GM23338 (cell line): ENCODE measurements around the gene RRAD. TPM values are rescaled to one million over a fixed set of nuclear protein-coding genes. Genes with fewer than 3 reads are reported as not detected.

Experiments
- ATAC-seq: fragments of 200-7000 bp; cut with Tn5 transposase; 3 replicates; pipeline ENCODE4 v1.9.1; 2020
- DNase-seq: peaks from one replicate; pipeline ENCODE4 v3.0.0-alpha.2; 2015; ENCODE audit warnings: low spot score
- H2AFZ ChIP-seq: fragments of 200-600 bp; sonication (generic); 2 replicates; pipeline ENCODE4 v1.8.0; 2016; ENCODE audit warnings: antibody characterized with exemption, mild to moderate bottlenecking, moderate library complexity
- H3F3A ChIP-seq: fragments of 200-600 bp; sonication (generic); replicated peaks from 2 replicates; pipeline ENCODE4 v1.8.0; 2017; ENCODE audit warnings: antibody characterized with exemption, mixed run types, low read depth
- H3K27ac ChIP-seq: fragments of 200-600 bp; sonication (generic); 2 replicates; pipeline ENCODE4 v1.6.1; 2016; ENCODE audit warnings: low read depth
- H3K27me3 ChIP-seq: fragments of 200-600 bp; sonication (generic); 2 replicates; pipeline ENCODE4 v1.8.0; 2016; ENCODE audit warnings: mild to moderate bottlenecking, mixed run types, moderate library complexity; ENCODE audit not compliant: insufficient read depth
- H3K36me3 ChIP-seq: fragments of 200-600 bp; sonication (generic); 2 replicates; pipeline ENCODE4 v1.8.0; 2016; ENCODE audit warnings: mild to moderate bottlenecking; ENCODE audit not compliant: insufficient read depth
- H3K4me1 ChIP-seq: fragments of 200-600 bp; sonication (generic); 2 replicates; pipeline ENCODE4 v1.8.0; 2016; ENCODE audit warnings: mild to moderate bottlenecking, moderate library complexity; ENCODE audit not compliant: insufficient read depth
- H3K4me2 ChIP-seq: fragments of 200-600 bp; sonication (generic); 2 replicates; pipeline ENCODE4 v1.7.1; 2017; ENCODE audit warnings: mixed run types
- H3K4me3 ChIP-seq: fragments of 200-600 bp; sonication (generic); 2 replicates; pipeline ENCODE4 v1.6.1; 2016; ENCODE audit warnings: mixed run types
- H3K79me2 ChIP-seq: fragments of 200-600 bp; sonication (generic); replicated peaks from 2 replicates; pipeline ENCODE4 v1.8.0; 2017; ENCODE audit warnings: mild to moderate bottlenecking; ENCODE audit not compliant: insufficient read depth
- H3K9me2 ChIP-seq: fragments of 200-600 bp; sonication (generic); 2 replicates; pipeline ENCODE4 v1.8.0; 2017; ENCODE audit not compliant: insufficient read depth
- H4K20me1 ChIP-seq: fragments of 200-600 bp; sonication (generic); replicated peaks from 2 replicates; pipeline ENCODE4 v1.8.0; 2017; ENCODE audit warnings: mild to moderate bottlenecking; ENCODE audit not compliant: insufficient read depth
- H3K27ac Mint-ChIP-seq: 2 replicates; pipeline ENCODE4 v1.8.0; 2020; ENCODE audit warnings: inconsistent platforms, mild to moderate bottlenecking, moderate library complexity, mixed read lengths
- H3K27me3 Mint-ChIP-seq: 3 replicates; pipeline ENCODE4 v1.8.0; 2022; ENCODE audit warnings: low read depth, mild to moderate bottlenecking, moderate library complexity, mixed read lengths, inconsistent platforms; ENCODE audit not compliant: insufficient read depth, poor library complexity
- H3K36me3 Mint-ChIP-seq: 3 replicates; pipeline ENCODE4 v1.8.0; 2021; ENCODE audit warnings: low read depth, mild to moderate bottlenecking, inconsistent platforms, moderate library complexity, mixed read lengths
- H3K4me1 Mint-ChIP-seq: 3 replicates; pipeline ENCODE4 v1.8.0; 2020; ENCODE audit warnings: mild to moderate bottlenecking, inconsistent platforms, mixed read lengths
- H3K4me3 Mint-ChIP-seq: 3 replicates; pipeline ENCODE4 v1.8.0; 2021; ENCODE audit warnings: moderate library complexity, mild to moderate bottlenecking, inconsistent platforms, mixed read lengths
- H3K9me3 Mint-ChIP-seq: 3 replicates; pipeline ENCODE4 v1.8.0; 2020; ENCODE audit warnings: moderate library complexity, mild to moderate bottlenecking, inconsistent platforms, mixed read lengths
- CREB1 ChIP-seq: fragments of 250-450 bp; sonication (Bioruptor Pico); IDR thresholded peaks from 2 replicates; pipeline ENCODE4 v1.5.0; 2020; ENCODE audit warnings: low read depth, mild to moderate bottlenecking, moderate library complexity
- EZH2 ChIP-seq: fragments of 200-600 bp; sonication (generic); IDR thresholded peaks from one replicate; pipeline ENCODE4 v1.8.0; 2017; ENCODE audit warnings: antibody characterized with exemption, mild to moderate bottlenecking, low read depth; ENCODE audit not compliant: unreplicated experiment
- EZH2phosphoT487 ChIP-seq: fragments of 200-600 bp; sonication (generic); IDR thresholded peaks from one replicate; pipeline ENCODE4 v1.8.1; 2018; ENCODE audit warnings: antibody characterized with exemption; ENCODE audit not compliant: unreplicated experiment
- JUNB ChIP-seq: IDR thresholded peaks from one replicate; pipeline ENCODE4 v1.6.1; 2016; ENCODE audit warnings: antibody characterized with exemption; ENCODE audit not compliant: unreplicated experiment
- NANOG ChIP-seq: IDR thresholded peaks from 2 replicates; pipeline ENCODE4 v1.6.1; 2016; ENCODE audit warnings: antibody characterized with exemption, borderline replicate concordance
- REST ChIP-seq: IDR thresholded peaks from one replicate; pipeline ENCODE4 v1.6.1; 2018; ENCODE audit warnings: antibody characterized with exemption; ENCODE audit not compliant: unreplicated experiment
- STAT1 ChIP-seq: IDR thresholded peaks from one replicate; pipeline ENCODE4 v1.6.1; 2016; ENCODE audit warnings: antibody characterized with exemption; ENCODE audit not compliant: unreplicated experiment
- ZNF114 ChIP-seq: fragments of 250-450 bp; sonication (Bioruptor Pico); IDR thresholded peaks from 2 replicates; pipeline ENCODE4 v1.5.0; 2020; ENCODE audit warnings: mild to moderate bottlenecking, moderate library complexity
- ZNF331 ChIP-seq: fragments of 250-450 bp; sonication (Bioruptor Pico); IDR thresholded peaks from 2 replicates; pipeline ENCODE4 v1.5.0; 2020; ENCODE audit warnings: low read depth, mild to moderate bottlenecking, moderate library complexity
- ZNF462 ChIP-seq: fragments of 250-450 bp; sonication (Bioruptor Pico); IDR thresholded peaks from 2 replicates; pipeline ENCODE4 v1.5.0; 2020; ENCODE audit warnings: mild to moderate bottlenecking, moderate library complexity
- polyA plus RNA-seq: library from polyadenylated mRNA; unstranded; fragments of >200 nt; fragmentation: Nextera tagmentation; extraction: Ambion mirVana; gene quantifications from 2 replicates; pipeline ENCODE4 v1.2.1, GENCODE V29; 2016
- total RNA-seq: library from RNA; depleted of rRNA; stranded (reverse); fragments of >200 nt; shearing (Covaris generic); gene quantifications from 2 replicates; pipeline ENCODE4 v1.2.3, GENCODE V29; 2014

RRAD gene
- total and polyA plus RNA-seq, 2 experiments from 2014 or later = 0.18 TPM; not detected in 1

- H3K4me3 Mint-ChIP-seq = no peak overlapping the region
- no peaks in the 10 kb centered on the region; the same call in 2 of the 3 replicates for H3K9me3 Mint-ChIP-seq
- no peak overlapping the region for H3K27ac ChIP-seq
- TF ChIP-seq EZH2phosphoT487 = no peak
- TF ChIP-seq JUNB = no peak
- no peak for TF ChIP-seq ZNF331 (CRISPR knock-in tag)
- no peak for TF ChIP-seq ZNF114 (CRISPR knock-in tag)
- no peak for TF ChIP-seq REST
- TF ChIP-seq CREB1 (CRISPR knock-in tag) = no peak
- no peak for TF ChIP-seq ZNF462 (CRISPR knock-in tag)
- no peak for TF ChIP-seq NANOG
- no peak for TF ChIP-seq EZH2
- TF ChIP-seq STAT1 = no peak
- no peak overlapping the region for H3K27ac Mint-ChIP-seq
- H3K4me3 ChIP-seq = no peak overlapping the region
- no peaks in the 10 kb centered on the region for H3K36me3 Mint-ChIP-seq
- H3K9me2 ChIP-seq = no peaks in the 10 kb centered on the region
- H3K27me3 ChIP-seq = peaks cover 48% of the 10 kb centered on the region
- H3K4me1 Mint-ChIP-seq = peaks cover 8% of the 10 kb centered on the region
- ATAC-seq (no peak), DNase-seq (peak; percentile 40)
- no peaks in the 10 kb centered on the region for H3F3A ChIP-seq
- no peaks in the 10 kb centered on the region for H3K4me1 ChIP-seq
- no peaks in the 10 kb centered on the region; the same call in 1 of the 2 replicates for H4K20me1 ChIP-seq
- H3K79me2 ChIP-seq = no peaks in the 10 kb centered on the region
- H3K27me3 Mint-ChIP-seq = peaks cover 46% of the 10 kb centered on the region
- H2AFZ ChIP-seq = no peak overlapping the region
- H3K4me2 ChIP-seq = no peak overlapping the region
- H3K36me3 ChIP-seq = no peaks in the 10 kb centered on the region
These were observed 1.7 kb upstream of the RRAD start for GRCh38 chr16:66926961-66927436.
